Measurements from ENCODE around the gene LHX4. TPM values are rescaled to one million over a fixed set of nuclear protein-coding genes. Genes with fewer than 3 reads are reported as not detected.

Gene LHX4
- total and polyA plus RNA-seq, 10 of the 15 experiments (the other 5 are each of a cell fraction or from before 2014, with no cell fraction given) = 0.05 to 0.80 (median 0.32) TPM; not detected in 6

- no peaks in the 10 kb centered on the region for H3K4me1 ChIP-seq (ENCODE audit: control insufficient read depth, insufficient read depth, low read length)
- DNase-seq (ENCODE audit: low read depth, low spot score) (no peak), FAIRE-seq (no peak), ATAC-seq (no peak)
- RAD21 ChIA-PET (ENCODE audit: unreplicated experiment) = no interaction called here
- no peak for TF ChIP-seq ZNF592 (IDR thresholded peaks at IDR 0.05)
- TF ChIP-seq BCL3 (IDR thresholded peaks at IDR 0.05; ENCODE audit: borderline replicate concordance, insufficient read depth, low read depth, low read length, poor library complexity, severe bottlenecking) = no peak
- TF ChIP-seq JUNB (IDR thresholded peaks at IDR 0.05) = no peak
- no peak for TF ChIP-seq HSF1 (IDR thresholded peaks at IDR 0.05; ENCODE audit: low read depth, low read length)
- TF ChIP-seq PKNOX1 (IDR thresholded peaks at IDR 0.05) = no peak
- TF ChIP-seq IRF4 (IDR thresholded peaks at IDR 0.05; ENCODE audit: low read depth, low read length) = no peak
- no peak for TF ChIP-seq RELB (IDR thresholded peaks at IDR 0.05; ENCODE audit: low read depth)
- TF ChIP-seq POU2F2 (IDR thresholded peaks at IDR 0.05; ENCODE audit: borderline replicate concordance, low read depth, low read length) = no peak
- TF ChIP-seq TCF12 (IDR thresholded peaks at IDR 0.05; ENCODE audit: low read depth, low read length) = no peak
- TF ChIP-seq RFX5 (IDR thresholded peaks at IDR 0.05; ENCODE audit: low read depth, low read length) = no peak
- no peak for TF ChIP-seq ZSCAN29 (IDR thresholded peaks at IDR 0.05)
- no peak overlapping the region for H3K4me3 ChIP-seq
- POLR2A ChIA-PET = no interaction called here
- SMC1A ChIA-PET (ENCODE audit: uncharacterized antibody, unreplicated experiment) = interaction anchor here (0.7 kb wide), 1 partner anchor 10 kb away, joined by 4 read pairs; no protein-coding TSS in a partner anchor
- no peak overlapping the region for H3K9ac ChIP-seq (ENCODE audit: control insufficient read depth, insufficient read depth, low read length)
- CTCF ChIA-PET = interaction anchor here (0.6 kb wide), 1 partner anchor 30 kb away, joined by 3 read pairs; no protein-coding TSS in a partner anchor
- no peaks in the 10 kb centered on the region; the same call in 2 of the 3 replicates for H3K9me3 ChIP-seq (replicated peaks; ENCODE audit: control insufficient read depth, insufficient read depth, low read length)
- no peaks in the 10 kb centered on the region for H3K27me3 ChIP-seq (replicated peaks in 1 of 2; ENCODE audit: control insufficient read depth in 2 of 2, insufficient read depth in 2 of 2, low read length in 1 of 2)
- in situ Hi-C loops (cut with MboI) = loop anchor here (5.0 kb wide), 1 partner anchor 47 kb away; no protein-coding TSS in a partner anchor
- no peaks in the 10 kb centered on the region; a peak in 1 of 4 replicates for H3K36me3 ChIP-seq (ENCODE audit: control insufficient read depth in 2 of 2, insufficient read depth in 2 of 2, low read length in 1 of 2)
- no peak overlapping the region for H3K27ac ChIP-seq (ENCODE audit: control insufficient read depth, insufficient read depth)
- H3K79me2 ChIP-seq (ENCODE audit: control insufficient read depth, insufficient read depth, low read length) = no peaks in the 10 kb centered on the region
- WGBS (ENCODE audit: insufficient coverage, insufficient replicate concordance, low lambda C conversion rate, missing lambda C conversion rate) = 94% methylated on average over 2 of the region's 2 CpGs
- H4K20me1 ChIP-seq (ENCODE audit: control insufficient read depth, insufficient read depth) = no peaks in the 10 kb centered on the region
- no peak overlapping the region for H2AFZ ChIP-seq (ENCODE audit: control insufficient read depth, low read depth, low read length)
- no peak overlapping the region for H3K4me2 ChIP-seq (ENCODE audit: control insufficient read depth, insufficient read depth)
- BruUV-seq (replicated peaks) = no TSS peak
- intact Hi-C loops (cut with micrococcal nuclease; ENCODE audit: unreplicated experiment) = no loop called here
Measured at GRCh38 chr1:180294711-180295110, 64.6 kb downstream of the LHX4 start.
